GM12878 (cell line): Measurements from ENCODE around the gene RGS11. TPM values are rescaled to one million over a fixed set of nuclear protein-coding genes. Genes with fewer than 3 reads are reported as not detected.

Source experiments
- ATAC-seq: fragments of 200-7000 bp; cut with Tn5 transposase; 3 replicates; pipeline ENCODE4 v1.9.1; 2020; ENCODE audit warnings: mild to moderate bottlenecking, moderate library complexity
- BruUV-seq: library from RNA; stranded (reverse); fragments of 400-500 nt; replicated peaks from 2 replicates; lab custom pipeline; 2021; lab: Mats Ljungman, UMichigan
- CTCF ChIA-PET: fragments of 300-600 bp; sonication (Branson Sonifier 250); formaldehyde crosslinking; extraction: SDS; loops from one replicate; lab custom pipeline; 2021; ENCODE audit warnings: inconsistent platforms; lab: Yijun Ruan, JAX
- POLR2A ChIA-PET: fragments of 350-600 bp; formaldehyde crosslinking; extraction: SDS; loops from one replicate; lab custom pipeline; 2021; ENCODE audit warnings: inconsistent platforms; lab: Charles Lee
- RAD21 ChIA-PET: fragments of 300-600 bp; sonication (Branson Sonifier 250); formaldehyde crosslinking; loops from one replicate; lab custom pipeline; 2023; ENCODE audit warnings: antibody characterized with exemption; ENCODE audit not compliant: unreplicated experiment; lab: Charles Lee
- SMC1A ChIA-PET: fragments of 300-600 bp; sonication (Branson Sonifier 250); formaldehyde crosslinking; loops from one replicate; lab custom pipeline; 2023; ENCODE audit not compliant: unreplicated experiment, uncharacterized antibody; lab: Charles Lee
- DNase-seq: peaks from one replicate; pipeline ENCODE4 v3.0.0-alpha.2; 2011; ENCODE audit warnings: low read depth, low spot score
- FAIRE-seq: peaks from 3 replicates; lab custom pipeline; 2011; peaks lifted over from hg19 to GRCh38; lab: Jason Lieb, UNC
- H2AFZ ChIP-seq: 2 replicates; pipeline ENCODE4 v1.6.0; 2011; ENCODE audit warnings: low read depth, low read length, control low read depth; ENCODE audit not compliant: control insufficient read depth
- H3K27ac ChIP-seq: 2 replicates; pipeline ENCODE4 v1.5.1; 2011; ENCODE audit warnings: control low read depth; ENCODE audit not compliant: control insufficient read depth, insufficient read depth
- H3K27me3 ChIP-seq, 2 experiments: replicated peaks in 1 of 2; 2 replicates each; pipeline versions ENCODE4 v1.6.0 to v1.6.1; 2011; ENCODE audit warnings: low read length in 1 of 2; ENCODE audit not compliant: control insufficient read depth in 2 of 2, insufficient read depth in 2 of 2
- H3K36me3 ChIP-seq, 2 experiments: 2 replicates each; pipeline ENCODE4 v1.5.1; 2011; ENCODE audit warnings: low read length in 1 of 2; ENCODE audit not compliant: control insufficient read depth in 2 of 2, insufficient read depth in 2 of 2
- H3K4me1 ChIP-seq: 2 replicates; pipeline ENCODE4 v1.6.1; 2011; ENCODE audit warnings: mild to moderate bottlenecking, low read length, moderate library complexity, mixed read lengths; ENCODE audit not compliant: control insufficient read depth, insufficient read depth
- H3K4me2 ChIP-seq: 2 replicates; pipeline ENCODE4 v1.6.0; 2011; ENCODE audit warnings: control low read depth; ENCODE audit not compliant: control insufficient read depth, insufficient read depth
- H3K4me3 ChIP-seq: fragments of 200-600 bp; sonication (generic); 2 replicates; pipeline ENCODE4 v1.5.1; 2016
- H3K79me2 ChIP-seq: 2 replicates; pipeline ENCODE4 v1.6.0; 2011; ENCODE audit warnings: low read length; ENCODE audit not compliant: control insufficient read depth, insufficient read depth
- H3K9ac ChIP-seq: 2 replicates; pipeline ENCODE4 v1.8.0; 2011; ENCODE audit warnings: low read length, control low read depth, mixed read lengths; ENCODE audit not compliant: control insufficient read depth, insufficient read depth
- H3K9me3 ChIP-seq: replicated peaks from 3 replicates; pipeline ENCODE4 v1.5.1; 2011; ENCODE audit warnings: mild to moderate bottlenecking, low read length; ENCODE audit not compliant: control insufficient read depth, insufficient read depth
- H4K20me1 ChIP-seq: 2 replicates; pipeline ENCODE4 v1.6.0; 2011; ENCODE audit not compliant: control insufficient read depth, insufficient read depth
- BCL3 ChIP-seq: IDR thresholded peaks from 2 replicates; pipeline ENCODE4 v1.6.1; 2011; ENCODE audit warnings: borderline replicate concordance, low read depth, mild to moderate bottlenecking, moderate library complexity, low read length; ENCODE audit not compliant: insufficient read depth, poor library complexity, severe bottlenecking
- YBX1 ChIP-seq: fragments of 450-650 bp; IDR thresholded peaks from 2 replicates; pipeline ENCODE4 v1.6.1; 2016; ENCODE audit warnings: antibody characterized with exemption
- ZNF274 ChIP-seq: IDR thresholded peaks from one replicate; pipeline ENCODE4 v1.8.0; 2011; ENCODE audit not compliant: insufficient read length, insufficient read depth
- WGBS: methylation state at CpG from one replicate; pipeline ENCODE4 v1.1.6; 2016; ENCODE audit warnings: low lambda C conversion rate; ENCODE audit not compliant: insufficient replicate concordance, insufficient coverage; ENCODE audit errors: missing lambda C conversion rate; 5-methylcytosine and 5-hydroxymethylcytosine counted together
- in situ Hi-C: fragments of 300-500 bp; cut with MboI; formaldehyde crosslinking; loops from 9 replicates; pipeline ENCODE4 v1.14.3; 2018; ENCODE audit warnings: mixed read lengths
- intact Hi-C: fragments of 100-400 bp; cut with micrococcal nuclease; formaldehyde crosslinking; loops from one replicate; pipeline ENCODE4 v1.14.2; 2022; ENCODE audit not compliant: unreplicated experiment
- polyA plus RNA-seq, 11 experiments: library from polyadenylated mRNA; depleted of rRNA in 4 of 11; unstranded in 6 of 11; stranded (reverse) in 5 of 11; fragments of >200 nt; fragmentation: Nextera tagmentation in 4 of 11; fragmentation: Illumina TruSeq in 1 of 11; extraction: Ambion mirVana in 4 of 11; extraction: Trizol in 1 of 11; gene quantifications; 1 replicate in 1 of 11; 2 replicates in 10 of 11; pipeline versions ENCODE4 v1.2.1 to v1.2.3, GENCODE V29; 2011 to 2016; ENCODE audit warnings: inconsistent platforms in 2 of 11, missing spikeins in 2 of 11, low read depth in 1 of 11
- total RNA-seq, 4 experiments: library from RNA; depleted of rRNA in 3 of 4; stranded (reverse); fragments of >200 nt in 3 of 4; fragmentation: Illumina TruSeq in 1 of 4; extraction: Trizol in 1 of 4; gene quantifications; 2 replicates each; pipeline versions ENCODE4 v1.2.1 to v1.2.3, GENCODE V29; 2013 to 2021
- TF ChIP-seq, protein P1 (sequence below): IDR thresholded peaks from 2 replicates; pipeline ENCODE4 v1.6.1; 2012; ENCODE audit warnings: mild to moderate bottlenecking, low read depth, low read length

The RGS11 gene
- total and polyA plus RNA-seq, 10 of the 15 experiments (the other 5 are each of a cell fraction or from before 2014, with no cell fraction given) = 0.04 TPM; not detected in 9

GRCh38 chr16:281660-282255 lies 6.0 kb upstream of the RGS11 start:
- 64% methylated on average over 19 of the region's 25 CpGs for WGBS
- CTCF ChIA-PET = no interaction called here

More at GRCh38 chr16:281660-282255, 6.0 kb upstream of the RGS11 start:
- Histone ChIP-seq H3K9ac (no peak overlapping the region), H4K20me1 (no peaks in the 10 kb centered on the region), H3K27me3 (no peaks in the 10 kb centered on the region; a peak in 1 of 4 replicates), H3K9me3 (no peaks in the 10 kb centered on the region), H3K4me1 (no peaks in the 10 kb centered on the region), H3K36me3 (no peaks in the 10 kb centered on the region; a peak in 1 of 4 replicates), H3K79me2 (no peaks in the 10 kb centered on the region), H3K27ac (no peak overlapping the region), H3K4me3 (no peak overlapping the region), H2AFZ (no peak overlapping the region), H3K4me2 (no peak overlapping the region)
- in situ Hi-C loops = no loop called here
- ATAC-seq (no peak), DNase-seq (no peak), FAIRE-seq (no peak)
- intact Hi-C loops = no loop called here
- no peak for TF ChIP-seq ZNF274
- no peak for TF ChIP-seq BCL3
- no peak for TF ChIP-seq YBX1
- TF ChIP-seq, protein P1, sequence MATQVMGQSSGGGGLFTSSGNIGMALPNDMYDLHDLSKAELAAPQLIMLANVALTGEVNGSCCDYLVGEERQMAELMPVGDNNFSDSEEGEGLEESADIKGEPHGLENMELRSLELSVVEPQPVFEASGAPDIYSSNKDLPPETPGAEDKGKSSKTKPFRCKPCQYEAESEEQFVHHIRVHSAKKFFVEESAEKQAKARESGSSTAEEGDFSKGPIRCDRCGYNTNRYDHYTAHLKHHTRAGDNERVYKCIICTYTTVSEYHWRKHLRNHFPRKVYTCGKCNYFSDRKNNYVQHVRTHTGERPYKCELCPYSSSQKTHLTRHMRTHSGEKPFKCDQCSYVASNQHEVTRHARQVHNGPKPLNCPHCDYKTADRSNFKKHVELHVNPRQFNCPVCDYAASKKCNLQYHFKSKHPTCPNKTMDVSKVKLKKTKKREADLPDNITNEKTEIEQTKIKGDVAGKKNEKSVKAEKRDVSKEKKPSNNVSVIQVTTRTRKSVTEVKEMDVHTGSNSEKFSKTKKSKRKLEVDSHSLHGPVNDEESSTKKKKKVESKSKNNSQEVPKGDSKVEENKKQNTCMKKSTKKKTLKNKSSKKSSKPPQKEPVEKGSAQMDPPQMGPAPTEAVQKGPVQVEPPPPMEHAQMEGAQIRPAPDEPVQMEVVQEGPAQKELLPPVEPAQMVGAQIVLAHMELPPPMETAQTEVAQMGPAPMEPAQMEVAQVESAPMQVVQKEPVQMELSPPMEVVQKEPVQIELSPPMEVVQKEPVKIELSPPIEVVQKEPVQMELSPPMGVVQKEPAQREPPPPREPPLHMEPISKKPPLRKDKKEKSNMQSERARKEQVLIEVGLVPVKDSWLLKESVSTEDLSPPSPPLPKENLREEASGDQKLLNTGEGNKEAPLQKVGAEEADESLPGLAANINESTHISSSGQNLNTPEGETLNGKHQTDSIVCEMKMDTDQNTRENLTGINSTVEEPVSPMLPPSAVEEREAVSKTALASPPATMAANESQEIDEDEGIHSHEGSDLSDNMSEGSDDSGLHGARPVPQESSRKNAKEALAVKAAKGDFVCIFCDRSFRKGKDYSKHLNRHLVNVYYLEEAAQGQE = no peak
- SMC1A ChIA-PET = no interaction called here
- POLR2A ChIA-PET = no interaction called here
- RAD21 ChIA-PET = no interaction called here
- no TSS peak for BruUV-seq
